Measurements from ENCODE around the gene MRPS25.

DNA sequence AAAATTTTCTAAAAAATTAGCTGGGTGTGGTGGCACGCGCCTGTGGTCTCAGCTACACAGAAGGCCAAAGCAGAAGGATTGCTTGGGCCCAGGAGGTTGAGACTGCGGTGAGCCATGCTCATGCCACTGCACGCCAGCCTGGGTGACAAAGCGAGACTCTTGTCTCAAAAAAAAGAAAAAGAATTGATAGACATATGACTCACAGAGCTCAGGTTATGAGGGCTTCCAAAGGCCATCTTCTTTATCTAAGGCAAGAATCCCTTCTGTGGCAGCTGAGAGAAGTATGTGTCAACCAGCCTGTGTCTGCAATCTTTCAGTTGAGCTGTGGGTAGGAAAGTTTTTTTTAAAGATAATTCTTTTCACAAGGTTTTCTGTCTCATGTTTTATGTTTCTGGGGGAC, 53.9 kb downstream of the MRPS25 start:
- TF ChIP-seq POLR2AphosphoS5 (IDR thresholded peaks at IDR 0.05; ENCODE audit: low read depth, low read length) (no peak), TCF7L2 (IDR thresholded peaks at IDR 0.05; ENCODE audit: borderline replicate concordance, extremely low read depth, insufficient read depth, insufficient read length) (no peak)
- TF ChIP-seq, protein P1, sequence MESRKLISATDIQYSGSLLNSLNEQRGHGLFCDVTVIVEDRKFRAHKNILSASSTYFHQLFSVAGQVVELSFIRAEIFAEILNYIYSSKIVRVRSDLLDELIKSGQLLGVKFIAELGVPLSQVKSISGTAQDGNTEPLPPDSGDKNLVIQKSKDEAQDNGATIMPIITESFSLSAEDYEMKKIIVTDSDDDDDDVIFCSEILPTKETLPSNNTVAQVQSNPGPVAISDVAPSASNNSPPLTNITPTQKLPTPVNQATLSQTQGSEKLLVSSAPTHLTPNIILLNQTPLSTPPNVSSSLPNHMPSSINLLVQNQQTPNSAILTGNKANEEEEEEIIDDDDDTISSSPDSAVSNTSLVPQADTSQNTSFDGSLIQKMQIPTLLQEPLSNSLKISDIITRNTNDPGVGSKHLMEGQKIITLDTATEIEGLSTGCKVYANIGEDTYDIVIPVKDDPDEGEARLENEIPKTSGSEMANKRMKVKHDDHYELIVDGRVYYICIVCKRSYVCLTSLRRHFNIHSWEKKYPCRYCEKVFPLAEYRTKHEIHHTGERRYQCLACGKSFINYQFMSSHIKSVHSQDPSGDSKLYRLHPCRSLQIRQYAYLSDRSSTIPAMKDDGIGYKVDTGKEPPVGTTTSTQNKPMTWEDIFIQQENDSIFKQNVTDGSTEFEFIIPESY (IDR thresholded peaks at IDR 0.05; ENCODE audit: extremely low read depth, insufficient replicate concordance, low read length): no peak
- TF ChIP-seq, protein P2, sequence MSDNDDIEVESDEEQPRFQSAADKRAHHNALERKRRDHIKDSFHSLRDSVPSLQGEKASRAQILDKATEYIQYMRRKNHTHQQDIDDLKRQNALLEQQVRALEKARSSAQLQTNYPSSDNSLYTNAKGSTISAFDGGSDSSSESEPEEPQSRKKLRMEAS (IDR thresholded peaks at IDR 0.05): no peak
- TF ChIP-seq, protein P3, sequence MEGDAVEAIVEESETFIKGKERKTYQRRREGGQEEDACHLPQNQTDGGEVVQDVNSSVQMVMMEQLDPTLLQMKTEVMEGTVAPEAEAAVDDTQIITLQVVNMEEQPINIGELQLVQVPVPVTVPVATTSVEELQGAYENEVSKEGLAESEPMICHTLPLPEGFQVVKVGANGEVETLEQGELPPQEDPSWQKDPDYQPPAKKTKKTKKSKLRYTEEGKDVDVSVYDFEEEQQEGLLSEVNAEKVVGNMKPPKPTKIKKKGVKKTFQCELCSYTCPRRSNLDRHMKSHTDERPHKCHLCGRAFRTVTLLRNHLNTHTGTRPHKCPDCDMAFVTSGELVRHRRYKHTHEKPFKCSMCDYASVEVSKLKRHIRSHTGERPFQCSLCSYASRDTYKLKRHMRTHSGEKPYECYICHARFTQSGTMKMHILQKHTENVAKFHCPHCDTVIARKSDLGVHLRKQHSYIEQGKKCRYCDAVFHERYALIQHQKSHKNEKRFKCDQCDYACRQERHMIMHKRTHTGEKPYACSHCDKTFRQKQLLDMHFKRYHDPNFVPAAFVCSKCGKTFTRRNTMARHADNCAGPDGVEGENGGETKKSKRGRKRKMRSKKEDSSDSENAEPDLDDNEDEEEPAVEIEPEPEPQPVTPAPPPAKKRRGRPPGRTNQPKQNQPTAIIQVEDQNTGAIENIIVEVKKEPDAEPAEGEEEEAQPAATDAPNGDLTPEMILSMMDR (IDR thresholded peaks at IDR 0.05 in 2 of 3, conservative IDR thresholded peaks at IDR 0.05 in 1 of 3; ENCODE audit: borderline replicate concordance in 1 of 3, insufficient read depth in 1 of 3, low read depth in 2 of 3, low read length in 2 of 3): no peak
